ENCODE data around the gene CCDC159. TPM values are rescaled to one million over a fixed set of nuclear protein-coding genes. Genes with fewer than 3 reads are reported as not detected.

CCDC159 gene
- total RNA-seq, 1 donor from 2014 or later = 1.8 TPM

- no peak overlapping the region for H3K9ac ChIP-seq
- H3K36me3 ChIP-seq = no peaks in the 10 kb centered on the region
- H3K4me3 ChIP-seq = no peak overlapping the region
- no peaks in the 10 kb centered on the region for H3K4me1 ChIP-seq
- no peak for DNase-seq (ENCODE audit: low spot score)
- Mint-ChIP-seq H3K9me3 (no peaks in the 10 kb centered on the region), H3K27ac (no peak overlapping the region), H3K27me3 (ENCODE audit: insufficient read depth, low read depth) (peaks cover 13% of the 10 kb centered on the region), H3K4me1 (peaks cover 4% of the 10 kb centered on the region), H3K4me3 (no peak overlapping the region), H3K36me3 (no peaks in the 10 kb centered on the region)
- H3K9me3 ChIP-seq (ENCODE audit: low read depth) = no peaks in the 10 kb centered on the region
- no peak overlapping the region for H3K27ac ChIP-seq
- H3K27me3 ChIP-seq = no peaks in the 10 kb centered on the region
- TF ChIP-seq EZH2phosphoT487 (IDR thresholded peaks at IDR 0.05) (no peak), EZH2 (IDR thresholded peaks at IDR 0.05) (no peak)
- TF ChIP-seq, protein P1, sequence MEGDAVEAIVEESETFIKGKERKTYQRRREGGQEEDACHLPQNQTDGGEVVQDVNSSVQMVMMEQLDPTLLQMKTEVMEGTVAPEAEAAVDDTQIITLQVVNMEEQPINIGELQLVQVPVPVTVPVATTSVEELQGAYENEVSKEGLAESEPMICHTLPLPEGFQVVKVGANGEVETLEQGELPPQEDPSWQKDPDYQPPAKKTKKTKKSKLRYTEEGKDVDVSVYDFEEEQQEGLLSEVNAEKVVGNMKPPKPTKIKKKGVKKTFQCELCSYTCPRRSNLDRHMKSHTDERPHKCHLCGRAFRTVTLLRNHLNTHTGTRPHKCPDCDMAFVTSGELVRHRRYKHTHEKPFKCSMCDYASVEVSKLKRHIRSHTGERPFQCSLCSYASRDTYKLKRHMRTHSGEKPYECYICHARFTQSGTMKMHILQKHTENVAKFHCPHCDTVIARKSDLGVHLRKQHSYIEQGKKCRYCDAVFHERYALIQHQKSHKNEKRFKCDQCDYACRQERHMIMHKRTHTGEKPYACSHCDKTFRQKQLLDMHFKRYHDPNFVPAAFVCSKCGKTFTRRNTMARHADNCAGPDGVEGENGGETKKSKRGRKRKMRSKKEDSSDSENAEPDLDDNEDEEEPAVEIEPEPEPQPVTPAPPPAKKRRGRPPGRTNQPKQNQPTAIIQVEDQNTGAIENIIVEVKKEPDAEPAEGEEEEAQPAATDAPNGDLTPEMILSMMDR (IDR thresholded peaks at IDR 0.05) = no peak
- no peak overlapping the region for H2AFZ ChIP-seq (replicated peaks)
- no peaks in the 10 kb centered on the region for H3F3A ChIP-seq (ENCODE audit: low read depth)
- H4K20me1 ChIP-seq (ENCODE audit: low read depth) = no peaks in the 10 kb centered on the region
- H3K4me2 ChIP-seq = no peak overlapping the region
- H3K79me2 ChIP-seq (ENCODE audit: low read depth) = no peaks in the 10 kb centered on the region
These were observed 53.3 kb downstream of the CCDC159 start for GRCh38 chr19:11399667-11400066.

GRCh38 chr19:11400798-11401197 lies 54.5 kb downstream of the CCDC159 start:
- no peak overlapping the region for H3K4me2 ChIP-seq
- no peak overlapping the region for H2AFZ ChIP-seq (replicated peaks)
- H3K9me3 ChIP-seq (ENCODE audit: low read depth) = no peaks in the 10 kb centered on the region
- TF ChIP-seq EZH2phosphoT487 (IDR thresholded peaks at IDR 0.05) (no peak), EZH2 (IDR thresholded peaks at IDR 0.05) (no peak)
- TF ChIP-seq, protein P1 (IDR thresholded peaks at IDR 0.05) = no peak
- peak overlapping the region; percentile 3 for H3K4me3 Mint-ChIP-seq
- no peaks in the 10 kb centered on the region for H3K27me3 ChIP-seq
- H3K79me2 ChIP-seq (ENCODE audit: low read depth) = no peaks in the 10 kb centered on the region
- no peaks in the 10 kb centered on the region for H3K9me3 Mint-ChIP-seq
- H3K27me3 Mint-ChIP-seq (ENCODE audit: insufficient read depth, low read depth) = peaks cover 16% of the 10 kb centered on the region
- H3K4me1 Mint-ChIP-seq = peaks cover 10% of the 10 kb centered on the region
- H3F3A ChIP-seq (ENCODE audit: low read depth) = no peaks in the 10 kb centered on the region
- no peaks in the 10 kb centered on the region for H3K4me1 ChIP-seq
- no peaks in the 10 kb centered on the region for H3K36me3 ChIP-seq
- no peak for DNase-seq (ENCODE audit: low spot score)
- no peak overlapping the region for H3K27ac ChIP-seq
- no peaks in the 10 kb centered on the region for H4K20me1 ChIP-seq (ENCODE audit: low read depth)
- H3K36me3 Mint-ChIP-seq = no peaks in the 10 kb centered on the region
- H3K4me3 ChIP-seq = no peak overlapping the region
- H3K9ac ChIP-seq = no peak overlapping the region
- H3K27ac Mint-ChIP-seq = no peak overlapping the region

DNA sequence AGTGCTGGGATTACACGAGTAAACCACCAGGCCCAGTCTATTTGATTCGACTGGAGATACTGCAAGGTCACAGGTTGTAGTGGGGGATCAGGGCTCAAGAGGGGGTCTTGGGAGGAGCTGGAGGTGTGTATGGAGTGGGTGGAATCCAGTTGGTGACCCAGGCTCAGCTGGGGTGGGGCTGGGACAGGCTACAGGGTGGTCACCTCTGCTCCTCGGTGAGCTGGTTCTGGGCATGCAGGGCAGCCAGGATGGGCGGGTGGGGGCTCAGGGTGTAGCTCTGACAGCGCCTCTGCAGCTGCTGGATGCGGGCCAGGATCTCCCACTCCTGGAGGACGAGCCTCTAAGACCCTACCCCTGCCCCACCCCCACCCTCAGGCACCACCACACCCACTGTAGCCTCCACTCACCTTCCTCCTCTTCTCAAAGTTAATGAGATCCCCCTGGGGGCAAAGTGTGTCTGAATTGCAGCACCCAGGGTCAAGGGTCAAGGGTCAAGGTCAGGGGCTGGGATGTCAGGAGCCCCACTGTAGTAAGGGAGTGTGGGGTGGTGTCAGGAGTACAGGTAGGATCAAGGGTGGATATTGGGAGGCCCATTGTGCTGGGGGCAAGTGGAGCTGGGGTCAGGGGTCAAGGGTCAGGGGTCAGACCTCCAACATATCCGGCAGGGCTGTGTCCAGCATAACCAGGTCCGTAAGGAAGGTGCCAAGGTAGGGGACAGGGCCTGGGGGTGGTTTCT lies 55.7 kb downstream of the CCDC159 start:
- Histone ChIP-seq H4K20me1 (ENCODE audit: low read depth) (no peaks in the 10 kb centered on the region), H3K27me3 (no peaks in the 10 kb centered on the region), H3K36me3 (no peaks in the 10 kb centered on the region), H3K79me2 (ENCODE audit: low read depth) (no peaks in the 10 kb centered on the region), H3K4me3 (no peak overlapping the region), H3K4me1 (no peaks in the 10 kb centered on the region), H2AFZ (replicated peaks) (no peak overlapping the region), H3F3A (ENCODE audit: low read depth) (no peaks in the 10 kb centered on the region), H3K4me2 (no peak overlapping the region), H3K9me3 (ENCODE audit: low read depth) (no peaks in the 10 kb centered on the region), H3K9ac (no peak overlapping the region), H3K27ac (no peak overlapping the region)
- peaks cover 10% of the 10 kb centered on the region for H3K4me1 Mint-ChIP-seq
- H3K4me3 Mint-ChIP-seq = no peak overlapping the region
- no peaks in the 10 kb centered on the region for H3K36me3 Mint-ChIP-seq
- DNase-seq (ENCODE audit: low spot score) = no peak
- peaks cover 16% of the 10 kb centered on the region for H3K27me3 Mint-ChIP-seq (ENCODE audit: insufficient read depth, low read depth)
- H3K9me3 Mint-ChIP-seq = no peaks in the 10 kb centered on the region
- no peak overlapping the region for H3K27ac Mint-ChIP-seq
- no peak for TF ChIP-seq EZH2phosphoT487 (IDR thresholded peaks at IDR 0.05)
- TF ChIP-seq EZH2 (IDR thresholded peaks at IDR 0.05) = no peak
- TF ChIP-seq, protein P1 (IDR thresholded peaks at IDR 0.05) = no peak

Other genes starting within 250 kb of the CCDC159 start
- 56.7 and 57.1 TPM in 2 replicates for gene SPC24, start 190.7 kb upstream of the CCDC159 start, total RNA-seq (ENCODE audit: low replicate concordance)
- gene KANK2, start 149.0 kb upstream of the CCDC159 start, total RNA-seq (ENCODE audit: low replicate concordance) = 17.5 and 35.4 TPM in 2 replicates
- gene ANGPTL8, start 106.9 kb upstream of the CCDC159 start, total RNA-seq (ENCODE audit: low replicate concordance) = not detected in 2 replicates
- gene DOCK6, start 84.0 kb upstream of the CCDC159 start, total RNA-seq (ENCODE audit: low replicate concordance) = 10.0 and 27.5 TPM in 2 replicates
- not detected in 2 replicates for gene TSPAN16, start 50.4 kb upstream of the CCDC159 start, total RNA-seq (ENCODE audit: low replicate concordance)
- 5.5 and 8.5 TPM in 2 replicates for gene RAB3D, start 6.9 kb upstream of the CCDC159 start, total RNA-seq (ENCODE audit: low replicate concordance)
- gene TMEM205, start 251 bp upstream of the CCDC159 start, total RNA-seq (ENCODE audit: low replicate concordance) = 57.0 and 77.1 TPM in 2 replicates
- 0.80 and 3.1 TPM in 2 replicates for gene PLPPR2, start 8.9 kb downstream of the CCDC159 start, total RNA-seq (ENCODE audit: low replicate concordance)
- gene SWSAP1, start 28.1 kb downstream of the CCDC159 start, total RNA-seq (ENCODE audit: low replicate concordance) = 1.0 and 1.5 TPM in 2 replicates
- gene EPOR, start 37.8 kb downstream of the CCDC159 start, total RNA-seq (ENCODE audit: low replicate concordance) = 6.5 and 7.3 TPM in 2 replicates
- gene RGL3, start 72.8 kb downstream of the CCDC159 start, total RNA-seq (ENCODE audit: low replicate concordance) = 0.49 and 4.7 TPM in 2 replicates
- gene ODAD3, start 88.6 kb downstream of the CCDC159 start, total RNA-seq (ENCODE audit: low replicate concordance) = 0.47 and 1.5 TPM in 2 replicates
- 53.6 and 130 TPM in 2 replicates for gene PRKCSH, start 89.1 kb downstream of the CCDC159 start, total RNA-seq (ENCODE audit: low replicate concordance)
- 0.15 TPM in 1 of 2 replicates, not detected in the other for gene ELAVL3, start 134.5 kb downstream of the CCDC159 start, total RNA-seq (ENCODE audit: low replicate concordance)
- 3.4 and 15.8 TPM in 2 replicates for gene ZNF653, start 159.3 kb downstream of the CCDC159 start, total RNA-seq (ENCODE audit: low replicate concordance)
- gene ECSIT, start 182.6 kb downstream of the CCDC159 start, total RNA-seq (ENCODE audit: low replicate concordance) = 9.4 and 29.0 TPM in 2 replicates
- 7.0 and 7.2 TPM in 2 replicates for gene CNN1, start 192.3 kb downstream of the CCDC159 start, total RNA-seq (ENCODE audit: low replicate concordance)
- 26.9 and 40.0 TPM in 2 replicates for gene ELOF1, start 212.7 kb downstream of the CCDC159 start, total RNA-seq (ENCODE audit: low replicate concordance)
- gene ACP5, start 231.1 kb downstream of the CCDC159 start, total RNA-seq (ENCODE audit: low replicate concordance) = 0.11 and 0.90 TPM in 2 replicates

Data from neural progenitor cell (in vitro differentiated cells).